ENCODE measurements around the gene AURKA.
A peak's percentile ranks its signal among the peaks of the same experiment; 100 is the strongest.

- TF ChIP-seq POLR2A (IDR thresholded peaks at IDR 0.05; ENCODE audit: low read depth, low read length) = peak; percentile 70
- TF ChIP-seq POLR2AphosphoS5 (IDR thresholded peaks at IDR 0.05; ENCODE audit: low read depth, low read length) = peak; percentile 69; the same call in 1 of the 2 replicates
These were observed at the start of gene AURKA, which contains the start of gene CSTF1 for GRCh38 chr20:56392132-56392880.
